ENCODE measurements around the gene TK2. TPM values are rescaled to one million over a fixed set of nuclear protein-coding genes. Genes with fewer than 3 reads are reported as not detected.
"Not testable (repeated sequence)": the region's sequence is repeated elsewhere in the genome, so short reads cannot be mapped to it uniquely, and the experiment has no call there.

TK2 gene
- total and polyA plus RNA-seq, 7 experiments from 2014 or later = 3.5 to 19.8 (median 6.4) TPM

- Histone ChIP-seq H3K27ac (ENCODE audit: low read depth, low read length) (no peak overlapping the region), H3K36me3 (ENCODE audit: control insufficient read depth in 2 of 3, insufficient read depth in 3 of 3, low read length in 3 of 3) (peaks cover 2 to 24% (median 6%) of the 10 kb centered on the region in 3 experiments), H3K27me3 (ENCODE audit: control insufficient read depth in 2 of 2, insufficient read depth in 2 of 2, low read length in 2 of 2) (no peaks in the 10 kb centered on the region), H3K4me3 (ENCODE audit: low read length) (no peak overlapping the region), H3K4me1 (ENCODE audit: control insufficient read depth in 2 of 2, insufficient read depth in 2 of 2, low read length in 2 of 2) (peaks cover 2 to 7% of the 10 kb centered on the region in 2 donors), H3K9me3 (ENCODE audit: control insufficient read depth in 2 of 3, low read length in 3 of 3) (no peaks in the 10 kb centered on the region)
- Mint-ChIP-seq H3K36me3 (peaks cover 0 to 34% (median 17%) of the 10 kb centered on the region in 5 donors), H3K27ac (no peak overlapping the region), H3K27me3 (no peaks in the 10 kb centered on the region), H3K4me3 (no peak overlapping the region), H3K9me3 (peaks cover 0 to 4% (median 0%) of the 10 kb centered on the region in 11 donors), H3K4me1 (peaks cover 0 to 24% (median 5%) of the 10 kb centered on the region in 7 donors)
- ChIA-PET POLR2A (interaction anchor here (0.5 kb wide), 1 partner anchor 16 kb away, joined by 4 read pairs; the partner anchor contains the start of gene CKLF), CTCF (no interaction called here)
- intact Hi-C loops (cut with micrococcal nuclease) = no loop called here
- DNase-seq (no peak), ATAC-seq (no peak)
Measured at GRCh38 chr16:66568355-66568754, 18.4 kb upstream of the TK2 start.

GRCh38 chr16:66567270-66567669 is 17.3 kb upstream of the TK2 start:
- ATAC-seq; H3K27me3 Mint-ChIP-seq; H3K27me3 ChIP-seq (ENCODE audit: control insufficient read depth in 2 of 2, insufficient read depth in 2 of 2, low read length in 2 of 2); H3K27ac ChIP-seq (ENCODE audit: low read depth, low read length); H3K9me3 Mint-ChIP-seq; H3K9me3 ChIP-seq (ENCODE audit: control insufficient read depth in 2 of 3, low read length in 3 of 3); H3K4me3 ChIP-seq (ENCODE audit: low read length); H3K4me3 Mint-ChIP-seq; DNase-seq; intact Hi-C loops (cut with micrococcal nuclease); CTCF ChIA-PET: not testable (repeated sequence)
- H3K36me3 Mint-ChIP-seq = peaks cover 0 to 38% (median 17%) of the 10 kb centered on the region in 5 donors
- H3K4me1 Mint-ChIP-seq = peaks cover 5 to 32% (median 11%) of the 10 kb centered on the region in 7 donors
- H3K36me3 ChIP-seq (ENCODE audit: control insufficient read depth in 2 of 3, insufficient read depth in 3 of 3, low read length in 3 of 3) = peaks cover 4 to 24% (median 6%) of the 10 kb centered on the region in 3 experiments
- POLR2A ChIA-PET = interaction anchor here (0.6 kb wide), 1 partner anchor 13 kb away, joined by 3 read pairs; no protein-coding TSS in a partner anchor
- peak overlapping the region in 1 of 9 donors; percentile 15 for H3K27ac Mint-ChIP-seq
- H3K4me1 ChIP-seq (ENCODE audit: control insufficient read depth in 2 of 2, insufficient read depth in 2 of 2, low read length in 2 of 2) = peaks cover 13 to 17% of the 10 kb centered on the region in 2 donors

- Mint-ChIP-seq H3K36me3 (peaks cover 0 to 40% (median 17%) of the 10 kb centered on the region in 5 donors), H3K4me1 (peaks cover 12 to 35% (median 19%) of the 10 kb centered on the region in 7 donors), H3K9me3 (peaks cover 0 to 4% (median 0%) of the 10 kb centered on the region in 11 donors), H3K4me3 (no peak within 1 kb of the TSS), H3K27ac (peak within 1 kb of the TSS in 4 of 9 donors; percentile 24 to 63 (median 32)), H3K27me3 (no peaks in the 10 kb centered on the region)
- Histone ChIP-seq H3K27me3 (ENCODE audit: control insufficient read depth in 2 of 2, insufficient read depth in 2 of 2, low read length in 2 of 2) (no peaks in the 10 kb centered on the region), H3K4me3 (ENCODE audit: low read length) (no peak within 1 kb of the TSS), H3K4me1 (ENCODE audit: control insufficient read depth in 2 of 2, insufficient read depth in 2 of 2, low read length in 2 of 2) (peaks cover 22 to 26% of the 10 kb centered on the region in 2 donors), H3K36me3 (ENCODE audit: control insufficient read depth in 2 of 3, insufficient read depth in 3 of 3, low read length in 3 of 3) (peaks cover 4 to 24% (median 6%) of the 10 kb centered on the region in 3 experiments), H3K9me3 (ENCODE audit: control insufficient read depth in 2 of 3, low read length in 3 of 3) (no peaks in the 10 kb centered on the region), H3K27ac (ENCODE audit: low read depth, low read length) (no peak within 1 kb of the TSS)
- ATAC-seq (no peak), DNase-seq (no peak)
- ChIA-PET POLR2A (interaction anchor here (0.6 to 1.6 kb wide), 2 partner anchors 14 to 20 kb away, joined by 4 to 5 read pairs; partner anchors contain the start of gene CKLF), CTCF (no interaction called here)
- intact Hi-C loops (cut with micrococcal nuclease) = no loop called here
Measured at GRCh38 chr16:66566051-66566901, 16.4 kb upstream of the TK2 start, which contains the start of gene CMTM1. Gene CMTM1 (plus strand): TSS chr16:66566439. CDS start chr16:66566514, 75 bp downstream.

GRCh38 chr16:66563574-66564334 is 13.8 kb upstream of the TK2 start:
- Mint-ChIP-seq H3K9me3 (peaks cover 0 to 4% (median 0%) of the 10 kb centered on the region in 11 donors), H3K27me3 (no peaks in the 10 kb centered on the region), H3K36me3 (peaks cover 0 to 53% (median 17%) of the 10 kb centered on the region in 5 donors), H3K4me3 (no peak overlapping the region), H3K4me1 (peaks cover 28 to 59% (median 33%) of the 10 kb centered on the region in 7 donors), H3K27ac (peak overlapping the region in 7 of 9 donors; percentile 1 to 27 (median 21))
- H3K4me1 ChIP-seq (ENCODE audit: control insufficient read depth in 2 of 2, insufficient read depth in 2 of 2, low read length in 2 of 2) = peaks cover 22 to 37% of the 10 kb centered on the region in 2 donors
- ChIA-PET CTCF (interaction anchor here (0.9 to 4.2 kb wide), 17 partner anchors 10 to 304 kb away, joined by 3 to 26 read pairs (median 7); partner anchors contain the start of genes CKLF and TK2), POLR2A (interaction anchor here (0.6 to 3.6 kb wide), 8 partner anchors 12 to 108 kb away, joined by 3 to 28 read pairs (median 4); partner anchors contain the start of genes CKLF, CMTM2 and CMTM3)
- no peak overlapping the region for H3K27ac ChIP-seq (ENCODE audit: low read depth, low read length)
- H3K27me3 ChIP-seq (ENCODE audit: control insufficient read depth in 2 of 2, insufficient read depth in 2 of 2, low read length in 2 of 2) = no peaks in the 10 kb centered on the region
- DNase-seq (no peak), ATAC-seq (no peak)
- H3K4me3 ChIP-seq (ENCODE audit: low read length) = no peak overlapping the region
- peaks cover 4 to 38% (median 6%) of the 10 kb centered on the region in 3 experiments for H3K36me3 ChIP-seq (ENCODE audit: control insufficient read depth in 2 of 3, insufficient read depth in 3 of 3, low read length in 3 of 3)
- intact Hi-C loops (cut with micrococcal nuclease) = loop anchor here (2.0 to 5.0 kb wide), 3 partner anchors 13 to 189 kb away; partner anchors contain the start of gene DYNC1LI2 (in 1 of the 2)
- no peaks in the 10 kb centered on the region for H3K9me3 ChIP-seq (ENCODE audit: control insufficient read depth in 2 of 3, low read length in 3 of 3)

GRCh38 chr16:66562986-66563385 is 13.1 kb upstream of the TK2 start:
- Mint-ChIP-seq H3K9me3 (peaks cover 0 to 4% (median 0%) of the 10 kb centered on the region in 11 donors), H3K27me3 (no peaks in the 10 kb centered on the region), H3K4me3 (peak overlapping the region in 2 of 10 donors; percentile 10 to 27), H3K27ac (peak overlapping the region in 5 of 9 donors; percentile 12 to 36 (median 26)), H3K4me1 (peaks cover 28 to 66% (median 37%) of the 10 kb centered on the region in 7 donors), H3K36me3 (peaks cover 0 to 57% (median 17%) of the 10 kb centered on the region in 5 donors)
- no peak for ATAC-seq
- Histone ChIP-seq H3K9me3 (ENCODE audit: control insufficient read depth in 2 of 3, low read length in 3 of 3) (no peaks in the 10 kb centered on the region), H3K27me3 (ENCODE audit: control insufficient read depth in 2 of 2, insufficient read depth in 2 of 2, low read length in 2 of 2) (no peaks in the 10 kb centered on the region), H3K4me3 (ENCODE audit: low read length) (no peak overlapping the region), H3K27ac (ENCODE audit: low read depth, low read length) (no peak overlapping the region), H3K36me3 (ENCODE audit: control insufficient read depth in 2 of 3, insufficient read depth in 3 of 3, low read length in 3 of 3) (peaks cover 4 to 45% (median 6%) of the 10 kb centered on the region in 3 experiments), H3K4me1 (ENCODE audit: control insufficient read depth in 2 of 2, insufficient read depth in 2 of 2, low read length in 2 of 2) (peaks cover 22 to 42% of the 10 kb centered on the region in 2 donors)
- DNase-seq = no peak
- ChIA-PET POLR2A (interaction anchor here (0.7 to 3.6 kb wide), 5 partner anchors 11 to 45 kb away, joined by 3 to 28 read pairs (median 3); partner anchors contain the start of genes CKLF, CMTM2 and CMTM3), CTCF (interaction anchor here (0.7 to 4.2 kb wide), 21 partner anchors 9 to 305 kb away, joined by 3 to 26 read pairs (median 5); partner anchors contain the start of genes CKLF, CMTM3 and TK2)
- intact Hi-C loops (cut with micrococcal nuclease) = loop anchor here (1.0 to 5.0 kb wide), 8 partner anchors 14 to 305 kb away; partner anchors contain the start of genes CMTM3 (in 2 of the 2) and DYNC1LI2 (in 1 of the 2)

Data from naive thymus-derived CD4-positive, alpha-beta T cell (primary cell).